ENCODE results near the gene PPP1R9A. TPM values are rescaled to one million over a fixed set of nuclear protein-coding genes. Genes with fewer than 3 reads are reported as not detected.

PPP1R9A gene
- total RNA-seq, result under 1 TPM in 1 of 2 experiments, not detected in 1; 0.07 TPM

GRCh38 chr7:94907026-94907810, at the start of gene PPP1R9A:
PPP1R9A (plus strand) TSS chr7:94907594; CDS start chr7:94910114, 2,520 bp downstream.
- H3K27ac Mint-ChIP-seq, result no peak within 1 kb of the TSS
- peaks cover 6% of the 10 kb centered on the region for H3K4me1 Mint-ChIP-seq
- H3K36me3 Mint-ChIP-seq, result no peaks in the 10 kb centered on the region
- no peak within 1 kb of the TSS for H3K4me3 Mint-ChIP-seq
- ATAC-seq, result no peak
- H3K27me3 Mint-ChIP-seq, result peaks cover 52% of the 10 kb centered on the region
- CTCF ChIA-PET, result no interaction called here
- no peak for DNase-seq
- no peaks in the 10 kb centered on the region for H3K9me3 Mint-ChIP-seq (ENCODE audit: low read depth)

GRCh38 chr7:94871132-94871531, 36.3 kb upstream of the PPP1R9A start:
- H3K9me3 Mint-ChIP-seq (ENCODE audit: low read depth), result no peaks in the 10 kb centered on the region
- H3K4me1 Mint-ChIP-seq, result no peaks in the 10 kb centered on the region

DNA sequence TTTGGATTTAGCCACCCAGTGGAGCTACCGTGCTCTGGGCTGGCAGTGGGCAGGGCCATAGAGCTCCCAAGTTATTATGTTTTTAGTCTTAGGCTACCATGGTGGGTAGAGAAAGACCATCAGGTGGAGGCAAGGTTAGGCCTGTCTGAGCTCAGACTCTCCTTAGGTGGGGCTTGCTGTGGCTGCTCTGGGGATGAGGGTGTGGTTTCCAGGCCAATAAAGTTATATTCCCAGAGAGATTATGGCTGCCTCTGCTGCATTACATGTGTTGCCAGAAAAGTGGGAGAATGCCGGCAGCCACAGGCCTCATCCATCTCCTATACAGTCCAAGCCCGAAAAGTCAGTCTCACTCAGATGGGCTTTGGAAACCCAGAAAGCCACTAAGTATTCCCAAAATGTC, 34.2 kb upstream of the PPP1R9A start:
- ATAC-seq (no peak), DNase-seq (no peak)
- Mint-ChIP-seq H3K36me3 (no peaks in the 10 kb centered on the region), H3K4me3 (no peak overlapping the region), H3K9me3 (ENCODE audit: low read depth) (peaks cover 5% of the 10 kb centered on the region), H3K27me3 (no peaks in the 10 kb centered on the region), H3K4me1 (no peaks in the 10 kb centered on the region), H3K27ac (no peak overlapping the region)
- CTCF ChIA-PET, result no interaction called here

More at GRCh38 chr7:94871132-94871531, 36.3 kb upstream of the PPP1R9A start:
- Mint-ChIP-seq H3K27me3 (no peaks in the 10 kb centered on the region), H3K4me3 (no peak overlapping the region), H3K36me3 (no peaks in the 10 kb centered on the region), H3K27ac (no peak overlapping the region)
- no peak for ATAC-seq
- CTCF ChIA-PET, result no interaction called here
- no peak for DNase-seq

GRCh38 chr7:94874036-94874785, 33.2 kb upstream of the PPP1R9A start:
- no peak for ATAC-seq
- DNase-seq, result no peak
- H3K27me3 Mint-ChIP-seq, result no peaks in the 10 kb centered on the region
- H3K9me3 Mint-ChIP-seq (ENCODE audit: low read depth), result peaks cover 5% of the 10 kb centered on the region
- CTCF ChIA-PET, result no interaction called here
- no peak overlapping the region for H3K27ac Mint-ChIP-seq
- no peaks in the 10 kb centered on the region for H3K36me3 Mint-ChIP-seq
- no peak overlapping the region for H3K4me3 Mint-ChIP-seq
- no peaks in the 10 kb centered on the region for H3K4me1 Mint-ChIP-seq

DNA sequence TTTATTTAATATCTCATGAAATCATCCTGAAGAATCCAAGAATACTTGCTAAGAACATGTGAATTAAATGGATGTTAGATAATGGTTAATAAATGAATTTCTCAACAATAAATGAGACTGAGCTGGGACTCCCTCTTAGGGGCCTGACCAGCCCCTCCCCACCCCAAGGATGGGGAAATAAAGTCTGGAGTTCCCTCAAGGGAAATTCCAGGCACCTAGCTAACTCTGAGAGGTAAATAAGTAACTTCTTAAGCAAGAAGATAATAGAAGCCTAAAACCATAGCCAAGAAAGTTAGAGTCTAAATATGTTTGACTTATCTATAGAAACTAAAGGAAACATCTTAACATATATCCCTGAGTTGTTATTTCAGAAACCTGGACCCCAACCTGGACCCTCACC, 32.2 kb upstream of the PPP1R9A start:
- DNase-seq (no peak), ATAC-seq (no peak)
- no peak overlapping the region for H3K4me3 Mint-ChIP-seq
- H3K27ac Mint-ChIP-seq, result no peak overlapping the region
- CTCF ChIA-PET, result no interaction called here
- H3K4me1 Mint-ChIP-seq, result no peaks in the 10 kb centered on the region
- H3K9me3 Mint-ChIP-seq (ENCODE audit: low read depth), result peaks cover 5% of the 10 kb centered on the region
- H3K27me3 Mint-ChIP-seq, result no peaks in the 10 kb centered on the region
- H3K36me3 Mint-ChIP-seq, result no peaks in the 10 kb centered on the region

DNA sequence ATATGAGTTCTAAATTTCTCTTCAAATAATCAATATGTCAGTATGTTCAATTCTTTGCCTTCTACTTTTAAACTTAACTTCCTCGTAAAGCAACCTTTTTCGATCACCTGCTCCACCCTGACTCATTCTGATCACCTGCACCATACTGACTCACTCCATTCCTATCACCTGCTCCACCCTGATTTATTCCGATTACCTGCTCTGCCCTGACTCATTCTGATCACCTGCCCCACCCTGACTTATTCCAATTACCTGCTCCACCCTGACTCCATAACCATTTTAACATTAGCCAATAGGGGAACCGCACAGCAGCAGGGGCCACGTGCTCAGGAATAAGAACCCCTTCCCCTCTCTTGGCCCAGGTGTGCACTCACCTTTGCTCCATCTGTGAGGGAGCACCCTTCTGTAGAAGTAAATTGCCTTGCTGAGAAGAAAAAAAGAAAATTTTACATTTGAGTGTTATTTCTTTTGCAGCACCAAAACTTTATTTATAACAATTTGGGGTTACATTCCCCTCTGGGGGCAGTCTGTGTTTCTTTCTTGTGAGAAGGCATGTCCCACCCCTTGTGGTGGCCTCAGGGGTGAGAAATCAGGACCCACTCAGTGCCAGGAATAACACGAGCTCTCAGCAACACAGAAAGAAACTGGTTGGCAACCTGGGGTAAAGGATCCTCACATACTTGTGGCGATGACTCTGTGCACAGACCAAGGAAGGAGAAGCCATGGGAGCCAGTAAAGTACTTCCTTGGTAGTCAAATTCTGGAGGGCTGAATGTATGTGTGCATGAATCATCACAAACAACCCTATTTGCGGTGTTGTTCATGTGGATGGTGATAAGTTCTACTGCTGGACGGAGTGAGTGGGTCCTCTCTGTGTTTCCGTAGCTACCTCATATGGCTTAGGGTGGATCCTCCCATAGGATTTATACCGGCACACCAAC, 29.4 kb upstream of the PPP1R9A start:
- ATAC-seq (no peak), DNase-seq (no peak)
- H3K36me3 Mint-ChIP-seq, result no peaks in the 10 kb centered on the region
- H3K27me3 Mint-ChIP-seq, result no peaks in the 10 kb centered on the region
- CTCF ChIA-PET, result no interaction called here
- no peaks in the 10 kb centered on the region for H3K4me1 Mint-ChIP-seq
- H3K27ac Mint-ChIP-seq, result no peak overlapping the region
- no peak overlapping the region for H3K4me3 Mint-ChIP-seq
- peaks cover 5% of the 10 kb centered on the region for H3K9me3 Mint-ChIP-seq (ENCODE audit: low read depth)

GRCh38 chr7:94882891-94883290, 24.5 kb upstream of the PPP1R9A start:
- no peaks in the 10 kb centered on the region for H3K4me1 Mint-ChIP-seq
- no peak overlapping the region for H3K4me3 Mint-ChIP-seq
- ATAC-seq (no peak), DNase-seq (no peak)
- CTCF ChIA-PET, result no interaction called here
- no peaks in the 10 kb centered on the region for H3K36me3 Mint-ChIP-seq
- no peak overlapping the region for H3K27ac Mint-ChIP-seq
- peaks cover under 1% of the 10 kb centered on the region for H3K9me3 Mint-ChIP-seq (ENCODE audit: low read depth)
- no peaks in the 10 kb centered on the region for H3K27me3 Mint-ChIP-seq

DNA sequence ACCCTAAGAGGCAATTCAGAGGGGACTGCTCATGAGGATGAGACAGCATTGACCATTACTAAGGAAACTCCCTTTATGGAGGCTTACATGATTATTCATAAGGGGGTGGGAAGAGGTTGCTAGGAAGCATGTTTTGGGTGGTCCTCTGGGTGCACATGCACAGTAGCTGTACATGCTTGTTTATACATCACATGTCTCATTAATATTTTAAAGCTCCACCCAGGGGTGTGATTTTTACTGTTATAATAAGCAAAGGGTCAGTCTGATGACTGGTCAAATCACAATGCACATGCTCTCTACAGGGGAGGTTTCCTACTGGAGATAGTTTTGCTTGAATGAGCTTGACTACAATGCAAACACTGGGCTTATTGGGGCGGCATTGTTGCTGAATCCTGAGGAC, 23.8 kb upstream of the PPP1R9A start:
- Mint-ChIP-seq H3K4me1 (no peaks in the 10 kb centered on the region), H3K9me3 (ENCODE audit: low read depth) (no peaks in the 10 kb centered on the region), H3K36me3 (no peaks in the 10 kb centered on the region), H3K27me3 (peaks cover 2% of the 10 kb centered on the region), H3K4me3 (no peak overlapping the region), H3K27ac (no peak overlapping the region)
- DNase-seq (no peak), ATAC-seq (no peak)
- CTCF ChIA-PET, result no interaction called here

- H3K36me3 Mint-ChIP-seq, result no peaks in the 10 kb centered on the region
- no peak for ATAC-seq
- no peak for DNase-seq
- H3K4me3 Mint-ChIP-seq, result no peak overlapping the region
- H3K9me3 Mint-ChIP-seq (ENCODE audit: low read depth), result no peaks in the 10 kb centered on the region
- CTCF ChIA-PET, result no interaction called here
- no peaks in the 10 kb centered on the region for H3K4me1 Mint-ChIP-seq
- H3K27me3 Mint-ChIP-seq, result peaks cover 4% of the 10 kb centered on the region
- no peak overlapping the region for H3K27ac Mint-ChIP-seq
Measured at GRCh38 chr7:94888551-94888950, 18.8 kb upstream of the PPP1R9A start.

DNA sequence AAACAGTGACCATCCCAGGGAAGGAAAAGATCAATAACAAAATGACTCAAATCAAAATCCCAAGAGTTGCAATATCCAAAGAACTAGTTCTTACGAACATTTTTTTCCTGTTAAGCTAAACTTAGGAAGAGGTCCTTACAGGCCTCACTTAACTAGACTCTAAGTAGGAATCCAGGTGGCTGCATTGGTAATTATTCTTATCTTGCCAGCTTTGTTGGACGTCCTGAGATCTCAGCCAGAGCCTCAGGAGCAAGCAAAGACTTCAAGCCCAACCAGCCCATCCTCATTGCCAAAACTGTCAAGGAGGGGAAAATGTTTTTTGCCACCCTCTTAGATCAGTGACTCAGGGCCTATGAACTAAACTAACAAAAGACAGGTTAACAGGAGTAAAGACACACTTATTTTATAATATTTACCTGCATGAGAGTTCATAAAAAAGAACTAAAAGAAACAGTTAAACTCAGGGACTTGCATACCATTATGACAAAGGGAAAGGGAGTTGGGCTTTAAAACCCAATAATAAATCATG, 18.3 kb upstream of the PPP1R9A start:
- Mint-ChIP-seq H3K4me1 (no peaks in the 10 kb centered on the region), H3K4me3 (no peak overlapping the region), H3K27me3 (peaks cover 4% of the 10 kb centered on the region), H3K9me3 (ENCODE audit: low read depth) (no peaks in the 10 kb centered on the region), H3K27ac (no peak overlapping the region), H3K36me3 (no peaks in the 10 kb centered on the region)
- CTCF ChIA-PET, result no interaction called here
- ATAC-seq (no peak), DNase-seq (no peak)

DNA sequence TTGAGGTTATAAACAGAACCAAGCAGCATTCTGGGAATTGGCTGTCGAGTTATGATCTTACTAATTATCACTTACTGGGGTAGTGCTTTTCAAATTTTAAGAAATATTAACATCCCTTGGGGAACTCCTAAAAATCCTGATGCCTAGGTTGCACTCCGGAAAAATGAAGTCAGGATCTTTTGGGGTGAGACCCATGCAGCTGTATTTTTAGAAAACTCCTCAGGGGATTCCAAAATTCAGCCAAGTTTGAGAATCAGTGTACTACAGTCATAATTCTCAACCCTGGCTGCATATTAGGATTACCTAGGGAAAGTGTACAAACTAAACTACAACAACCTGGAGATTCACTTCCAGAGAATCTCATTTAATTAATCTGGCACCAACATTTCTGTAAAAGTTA, 17.2 kb upstream of the PPP1R9A start:
- H3K27ac Mint-ChIP-seq, result no peak overlapping the region
- DNase-seq (no peak), ATAC-seq (no peak)
- no peaks in the 10 kb centered on the region for H3K36me3 Mint-ChIP-seq
- H3K4me3 Mint-ChIP-seq, result no peak overlapping the region
- CTCF ChIA-PET, result no interaction called here
- no peaks in the 10 kb centered on the region for H3K4me1 Mint-ChIP-seq
- peaks cover 4% of the 10 kb centered on the region for H3K27me3 Mint-ChIP-seq
- no peaks in the 10 kb centered on the region for H3K9me3 Mint-ChIP-seq (ENCODE audit: low read depth)

GRCh38 chr7:94893661-94894060, 13.7 kb upstream of the PPP1R9A start:
- H3K27ac Mint-ChIP-seq, result no peak overlapping the region
- H3K4me3 Mint-ChIP-seq, result no peak overlapping the region
- H3K9me3 Mint-ChIP-seq (ENCODE audit: low read depth), result no peaks in the 10 kb centered on the region
- no peak for ATAC-seq
- CTCF ChIA-PET, result no interaction called here
- no peak for DNase-seq
- no peaks in the 10 kb centered on the region for H3K4me1 Mint-ChIP-seq
- H3K27me3 Mint-ChIP-seq, result peaks cover 4% of the 10 kb centered on the region
- H3K36me3 Mint-ChIP-seq, result no peaks in the 10 kb centered on the region

DNA sequence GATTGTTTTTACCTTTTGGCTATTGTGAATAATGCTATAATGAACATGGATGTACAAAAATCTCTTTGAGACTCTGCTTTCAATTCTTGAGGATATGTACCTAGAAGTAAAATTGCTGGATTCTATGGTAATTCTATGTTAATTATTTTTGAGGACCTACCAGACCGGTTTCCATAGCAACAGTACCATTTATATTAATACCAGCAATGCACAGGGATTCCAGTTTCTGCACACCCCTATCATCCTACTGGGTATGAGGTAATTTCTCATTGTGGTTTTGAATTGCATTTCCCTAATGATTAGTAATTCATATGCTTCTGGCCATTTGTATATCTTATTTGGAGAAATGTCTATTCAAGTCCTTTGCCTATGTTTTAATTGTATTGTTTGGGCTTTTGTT, 9.9 kb upstream of the PPP1R9A start:
- Mint-ChIP-seq H3K4me3 (no peak overlapping the region), H3K9me3 (ENCODE audit: low read depth) (no peaks in the 10 kb centered on the region), H3K27me3 (peaks cover 2% of the 10 kb centered on the region), H3K4me1 (no peaks in the 10 kb centered on the region), H3K27ac (no peak overlapping the region), H3K36me3 (no peaks in the 10 kb centered on the region)
- DNase-seq (no peak), ATAC-seq (no peak)
- CTCF ChIA-PET, result no interaction called here
